ENCODE data around the gene SLC38A6. TPM values are rescaled to one million over a fixed set of nuclear protein-coding genes. Genes with fewer than 3 reads are reported as not detected.

The SLC38A6 gene
- total RNA-seq, 3 donors from 2014 or later (not counting 1 experiment from before 2014, with no cell fraction given) = 7.1 to 11.0 (median 8.8) TPM

- no peaks in the 10 kb centered on the region for H3K9me3 Mint-ChIP-seq
- 10% methylated on average over 9 of the region's 12 CpGs for WGBS (ENCODE audit: insufficient coverage)
Observed at GRCh38 chr14:60981633-60982455, 799 bp downstream of the SLC38A6 start.

GRCh38 chr14:60984196-60984595 is 3.2 kb downstream of the SLC38A6 start:
- intact Hi-C loops (cut with micrococcal nuclease) = loop anchor here (5.0 kb wide), 1 partner anchor 252 kb away; the partner anchor contains the start of gene MNAT1
- ATAC-seq = no peak
- H3K4me3 Mint-ChIP-seq = no peak overlapping the region
- no peak overlapping the region for H3K4me3 ChIP-seq (ENCODE audit: low read length)
- no peaks in the 10 kb centered on the region for H3K9me3 ChIP-seq (ENCODE audit: control insufficient read depth, insufficient read depth, low read length)
- no peaks in the 10 kb centered on the region for H3K36me3 Mint-ChIP-seq
- H3K36me3 ChIP-seq (ENCODE audit: control insufficient read depth, insufficient read depth, low read length) = peaks cover 4% of the 10 kb centered on the region
- WGBS (ENCODE audit: insufficient coverage) = no CpG with 5 or more reads among the region's 1 CpG
- no peak overlapping the region for H3K27ac ChIP-seq (ENCODE audit: low read length)
- TF ChIP-seq CTCF (IDR thresholded peaks at IDR 0.05) = no peak
- no peaks in the 10 kb centered on the region for H3K27me3 ChIP-seq (ENCODE audit: control insufficient read depth, insufficient read depth, low read length)
- no peaks in the 10 kb centered on the region for H3K27me3 Mint-ChIP-seq (ENCODE audit: low read depth in 2 of 2)
- H3K9me3 Mint-ChIP-seq = no peaks in the 10 kb centered on the region
- peaks cover 0 to 5% of the 10 kb centered on the region in 2 donors for H3K4me1 Mint-ChIP-seq
- no peak for DNase-seq
- no peak overlapping the region for H3K27ac Mint-ChIP-seq
- peaks cover 12% of the 10 kb centered on the region for H3K4me1 ChIP-seq (ENCODE audit: control insufficient read depth, insufficient read depth, low read length)

More at GRCh38 chr14:60981633-60982455, 799 bp downstream of the SLC38A6 start:
- Mint-ChIP-seq H3K4me1 (peaks cover 0 to 5% of the 10 kb centered on the region in 2 donors), H3K4me3 (no peak overlapping the region), H3K27ac (no peak overlapping the region), H3K36me3 (no peaks in the 10 kb centered on the region), H3K27me3 (ENCODE audit: low read depth in 2 of 2) (no peaks in the 10 kb centered on the region)
- Histone ChIP-seq H3K27me3 (ENCODE audit: control insufficient read depth, insufficient read depth, low read length) (no peaks in the 10 kb centered on the region), H3K4me3 (ENCODE audit: low read length) (peak overlapping the region; percentile 67), H3K27ac (ENCODE audit: low read length) (peak overlapping the region; percentile 75), H3K9me3 (ENCODE audit: control insufficient read depth, insufficient read depth, low read length) (no peaks in the 10 kb centered on the region), H3K4me1 (ENCODE audit: control insufficient read depth, insufficient read depth, low read length) (peaks cover 12% of the 10 kb centered on the region), H3K36me3 (ENCODE audit: control insufficient read depth, insufficient read depth, low read length) (no peaks in the 10 kb centered on the region)
- intact Hi-C loops (cut with micrococcal nuclease) = loop anchor here (1.0 to 5.0 kb wide), 3 partner anchors 42 to 250 kb away; partner anchors contain the start of gene MNAT1
- DNase-seq = peak in 1 of 2 donors; percentile 8
- ATAC-seq = peak in 1 of 3 donors; percentile 38
- no peak for TF ChIP-seq CTCF (IDR thresholded peaks at IDR 0.05)

- H3K36me3 Mint-ChIP-seq = no peaks in the 10 kb centered on the region
- no peak for TF ChIP-seq CTCF (IDR thresholded peaks at IDR 0.05)
- H3K27me3 ChIP-seq (ENCODE audit: control insufficient read depth, insufficient read depth, low read length) = no peaks in the 10 kb centered on the region
- H3K27ac Mint-ChIP-seq = no peak overlapping the region
- peaks cover 8% of the 10 kb centered on the region for H3K4me1 ChIP-seq (ENCODE audit: control insufficient read depth, insufficient read depth, low read length)
- H3K9me3 Mint-ChIP-seq = no peaks in the 10 kb centered on the region
- peaks cover 4% of the 10 kb centered on the region for H3K36me3 ChIP-seq (ENCODE audit: control insufficient read depth, insufficient read depth, low read length)
- H3K27me3 Mint-ChIP-seq (ENCODE audit: low read depth in 2 of 2) = no peaks in the 10 kb centered on the region
- no peak overlapping the region for H3K4me3 Mint-ChIP-seq
- H3K4me3 ChIP-seq (ENCODE audit: low read length) = no peak overlapping the region
- no peak for DNase-seq
- no peak for ATAC-seq
- 100% methylated on average over 1 of the region's 2 CpGs for WGBS (ENCODE audit: insufficient coverage)
- peaks cover 0 to 5% of the 10 kb centered on the region in 2 donors for H3K4me1 Mint-ChIP-seq
- no peak overlapping the region for H3K27ac ChIP-seq (ENCODE audit: low read length)
- intact Hi-C loops (cut with micrococcal nuclease) = no loop called here
- H3K9me3 ChIP-seq (ENCODE audit: control insufficient read depth, insufficient read depth, low read length) = no peaks in the 10 kb centered on the region
Observed at GRCh38 chr14:60986500-60986899, 5.5 kb downstream of the SLC38A6 start.
